Stomach (tissue), 4 donors: ENCODE measurements around the gene RNFT2.

Experiments used
- CTCF ChIP-seq, 7 experiments: fragments of 450-650 bp in 4 of 7; fragments of 200-600 bp in 3 of 7; sonication (generic) in 3 of 7; IDR thresholded peaks; one replicate each; pipeline ENCODE4 v1.5.1; 2016 to 2019; ENCODE audit warnings: antibody characterized with exemption in 7 of 7, control low read depth in 2 of 7, mild to moderate bottlenecking in 1 of 7
- POLR2AphosphoS5 ChIP-seq, 3 donors: sonication (generic); formaldehyde crosslinking; IDR thresholded peaks; one replicate each; pipeline ENCODE4 v1.6.1; 2016; ENCODE audit warnings: antibody characterized with exemption in 3 of 3

GRCh38 chr12:116700066-116700465, 38.0 kb upstream of the RNFT2 start:
- TF ChIP-seq CTCF (IDR thresholded peaks at IDR 0.05) (no peak), POLR2AphosphoS5 (IDR thresholded peaks at IDR 0.05) (no peak)
